Gastrocnemius medialis (tissue), 4 donors: ENCODE measurements around the gene DTNBP1.

Experiments
- CTCF ChIP-seq, 5 experiments: fragments of 450-650 bp in 3 of 5; fragments of 200-600 bp in 2 of 5; sonication (generic) in 2 of 5; IDR thresholded peaks in 4 of 5; conservative IDR thresholded peaks in 1 of 5; 1 replicate in 4 of 5; 2 replicates in 1 of 5; pipeline ENCODE4 v1.5.1; 2016 to 2019; ENCODE audit warnings: antibody characterized with exemption in 5 of 5, mild to moderate bottlenecking in 3 of 5, moderate library complexity in 3 of 5
- POLR2A ChIP-seq, 2 donors: fragments of 450-650 bp; IDR thresholded peaks; one replicate each; pipeline ENCODE4 v1.6.1; 2017; ENCODE audit warnings: antibody characterized with exemption in 2 of 2, mild to moderate bottlenecking in 2 of 2, moderate library complexity in 2 of 2

- no peak for TF ChIP-seq CTCF (IDR thresholded peaks at IDR 0.05 in 4 of 5, conservative IDR thresholded peaks at IDR 0.05 in 1 of 5)
- no peak for TF ChIP-seq POLR2A (IDR thresholded peaks at IDR 0.05)
Observed at GRCh38 chr6:15515226-15515625, 147.6 kb downstream of the DTNBP1 start.
